SK-N-MC (cell line): ENCODE results near the gene FXYD5.

Source experiments
- DNase-seq: peaks from one replicate; pipeline ENCODE4 v3.0.0-alpha.2; 2011; ENCODE audit warnings: low read depth, low spot score
- H3K27ac ChIP-seq: fragments of 200-600 bp; sonication (generic); 2 replicates; pipeline ENCODE4 v1.5.1; 2016; ENCODE audit warnings: mixed run types
- H3K36me3 ChIP-seq: fragments of 200-600 bp; sonication (generic); 2 replicates; pipeline ENCODE4 v1.6.1; 2017; ENCODE audit warnings: antibody characterized with exemption, low read length, mixed read lengths; ENCODE audit not compliant: insufficient read depth
- H3K4me3 ChIP-seq: fragments of 200-600 bp; sonication (generic); 2 replicates; pipeline ENCODE4 v1.5.1; 2016
- H3K9ac ChIP-seq: fragments of 200-600 bp; sonication (generic); 2 replicates; pipeline ENCODE4 v1.8.0; 2017; ENCODE audit warnings: mixed run types, mixed read lengths; ENCODE audit not compliant: insufficient read length
- H3K9me3 ChIP-seq: fragments of 200-600 bp; sonication (generic); 2 replicates; pipeline ENCODE4 v1.6.1; 2017; ENCODE audit warnings: low read depth, mild to moderate bottlenecking, antibody characterized with exemption, low read length, moderate library complexity, mixed read lengths
- EZH2 ChIP-seq: fragments of 200-600 bp; sonication (generic); IDR thresholded peaks from one replicate; pipeline ENCODE4 v1.6.1; 2017; ENCODE audit warnings: antibody characterized with exemption
- FOXP2 ChIP-seq: optimal IDR thresholded peaks from 2 replicates; pipeline ENCODE3; 2011; ENCODE audit warnings: mild to moderate bottlenecking, moderate library complexity; ENCODE audit not compliant: insufficient read depth; ENCODE audit errors: extremely low read length, control extremely low read depth
- POLR2AphosphoS5 ChIP-seq: IDR thresholded peaks from 2 replicates; pipeline ENCODE4 v1.6.1; 2012; ENCODE audit warnings: mild to moderate bottlenecking, low read depth, low read length, borderline replicate concordance

Gene FXYD5

GRCh38 chr19:35118268-35119020 is 36.1 kb upstream of the FXYD5 start:
- Histone ChIP-seq H3K36me3 (no peaks in the 10 kb centered on the region), H3K27ac (no peak overlapping the region), H3K4me3 (no peak overlapping the region), H3K9me3 (no peaks in the 10 kb centered on the region), H3K9ac (no peak overlapping the region)
- no peak for DNase-seq
- TF ChIP-seq EZH2 (no peak), FOXP2 (no peak), POLR2AphosphoS5 (no peak)

GRCh38 chr19:35119091-35119490 is 35.4 kb upstream of the FXYD5 start:
- H3K9ac ChIP-seq, result no peak overlapping the region
- no peak overlapping the region for H3K4me3 ChIP-seq
- TF ChIP-seq FOXP2 (no peak), POLR2AphosphoS5 (no peak), EZH2 (no peak)
- no peaks in the 10 kb centered on the region for H3K36me3 ChIP-seq
- DNase-seq, result no peak
- H3K27ac ChIP-seq, result no peak overlapping the region
- no peaks in the 10 kb centered on the region for H3K9me3 ChIP-seq

- no peak for DNase-seq
Observed at GRCh38 chr19:35119578-35120155, 34.9 kb upstream of the FXYD5 start.

GRCh38 chr19:35120492-35120891 is 34.0 kb upstream of the FXYD5 start:
- no peak for DNase-seq
- H3K9me3 ChIP-seq, result no peaks in the 10 kb centered on the region
- H3K9ac ChIP-seq, result no peak overlapping the region
- no peak overlapping the region for H3K4me3 ChIP-seq
- no peaks in the 10 kb centered on the region for H3K36me3 ChIP-seq
- no peak for TF ChIP-seq POLR2AphosphoS5
- TF ChIP-seq EZH2, result no peak
- no peak for TF ChIP-seq FOXP2
- no peak overlapping the region for H3K27ac ChIP-seq

More at GRCh38 chr19:35119578-35120155, 34.9 kb upstream of the FXYD5 start:
- no peak overlapping the region for H3K9ac ChIP-seq
- no peaks in the 10 kb centered on the region for H3K9me3 ChIP-seq
- TF ChIP-seq POLR2AphosphoS5 (no peak), FOXP2 (no peak), EZH2 (no peak)
- no peak overlapping the region for H3K27ac ChIP-seq
- H3K36me3 ChIP-seq, result no peaks in the 10 kb centered on the region
- no peak overlapping the region for H3K4me3 ChIP-seq

GRCh38 chr19:35120898-35121297 is 33.6 kb upstream of the FXYD5 start:
- H3K27ac ChIP-seq, result no peak overlapping the region
- H3K9ac ChIP-seq, result no peak overlapping the region
- TF ChIP-seq FOXP2, result no peak
- TF ChIP-seq EZH2, result no peak
- TF ChIP-seq POLR2AphosphoS5, result no peak
- no peaks in the 10 kb centered on the region for H3K36me3 ChIP-seq
- H3K4me3 ChIP-seq, result no peak overlapping the region
- no peak for DNase-seq
- no peaks in the 10 kb centered on the region for H3K9me3 ChIP-seq

GRCh38 chr19:35122687-35123551 is 31.6 kb upstream of the FXYD5 start:
- Histone ChIP-seq H3K27ac (no peak overlapping the region), H3K4me3 (no peak overlapping the region), H3K36me3 (no peaks in the 10 kb centered on the region), H3K9ac (no peak overlapping the region), H3K9me3 (no peaks in the 10 kb centered on the region)
- no peak for DNase-seq
- TF ChIP-seq FOXP2 (no peak), EZH2 (no peak), POLR2AphosphoS5 (no peak)

GRCh38 chr19:35123573-35123972 is 31.0 kb upstream of the FXYD5 start:
- DNase-seq, result no peak
- H3K4me3 ChIP-seq, result no peak overlapping the region
- no peak overlapping the region for H3K9ac ChIP-seq

More at GRCh38 chr19:35123573-35123972, 31.0 kb upstream of the FXYD5 start:
- no peak overlapping the region for H3K27ac ChIP-seq
- no peaks in the 10 kb centered on the region for H3K9me3 ChIP-seq
- no peaks in the 10 kb centered on the region for H3K36me3 ChIP-seq
- no peak for TF ChIP-seq EZH2
- no peak for TF ChIP-seq POLR2AphosphoS5
- no peak for TF ChIP-seq FOXP2
